Activated T-helper 17 cell treated with anti-CD3 and anti-CD28 coated beads, Interleukin-2, amount 50 U/mL, for 72 hours (primary cell): ENCODE data around the gene WDR1. TPM values are rescaled to one million over a fixed set of nuclear protein-coding genes. Genes with fewer than 3 reads are reported as not detected.

Source experiments
- ATAC-seq: fragments of 150-1000 bp; cut with Tn5 transposase; replicated peaks from 2 replicates; pipeline ENCODE4 v1.10.0; 2021; ENCODE audit warnings: mild to moderate bottlenecking, moderate library complexity
- H3K27ac Mint-ChIP-seq: one replicate; pipeline ENCODE4 v1.8.0; 2022; ENCODE audit warnings: mixed read lengths
- H3K27me3 Mint-ChIP-seq: one replicate; pipeline ENCODE4 v1.8.0; 2022; ENCODE audit warnings: mixed read lengths
- H3K36me3 Mint-ChIP-seq: one replicate; pipeline ENCODE4 v1.8.0; 2022; ENCODE audit warnings: low read depth, mild to moderate bottlenecking, mixed read lengths
- H3K4me1 Mint-ChIP-seq: one replicate; pipeline ENCODE4 v1.8.0; 2022; ENCODE audit warnings: mixed read lengths
- H3K4me3 Mint-ChIP-seq: one replicate; pipeline ENCODE4 v1.8.0; 2022; ENCODE audit warnings: mild to moderate bottlenecking, mixed read lengths
- H3K9me3 Mint-ChIP-seq: one replicate; pipeline ENCODE4 v1.8.0; 2022; ENCODE audit warnings: mixed read lengths
- total RNA-seq, 2 donors: library from RNA; stranded (reverse); gene quantifications; one replicate each; pipeline ENCODE4 v1.2.3, GENCODE V29; 2022

Gene WDR1
- total RNA-seq, 2 donors from 2014 or later, result 401 to 630 TPM

DNA sequence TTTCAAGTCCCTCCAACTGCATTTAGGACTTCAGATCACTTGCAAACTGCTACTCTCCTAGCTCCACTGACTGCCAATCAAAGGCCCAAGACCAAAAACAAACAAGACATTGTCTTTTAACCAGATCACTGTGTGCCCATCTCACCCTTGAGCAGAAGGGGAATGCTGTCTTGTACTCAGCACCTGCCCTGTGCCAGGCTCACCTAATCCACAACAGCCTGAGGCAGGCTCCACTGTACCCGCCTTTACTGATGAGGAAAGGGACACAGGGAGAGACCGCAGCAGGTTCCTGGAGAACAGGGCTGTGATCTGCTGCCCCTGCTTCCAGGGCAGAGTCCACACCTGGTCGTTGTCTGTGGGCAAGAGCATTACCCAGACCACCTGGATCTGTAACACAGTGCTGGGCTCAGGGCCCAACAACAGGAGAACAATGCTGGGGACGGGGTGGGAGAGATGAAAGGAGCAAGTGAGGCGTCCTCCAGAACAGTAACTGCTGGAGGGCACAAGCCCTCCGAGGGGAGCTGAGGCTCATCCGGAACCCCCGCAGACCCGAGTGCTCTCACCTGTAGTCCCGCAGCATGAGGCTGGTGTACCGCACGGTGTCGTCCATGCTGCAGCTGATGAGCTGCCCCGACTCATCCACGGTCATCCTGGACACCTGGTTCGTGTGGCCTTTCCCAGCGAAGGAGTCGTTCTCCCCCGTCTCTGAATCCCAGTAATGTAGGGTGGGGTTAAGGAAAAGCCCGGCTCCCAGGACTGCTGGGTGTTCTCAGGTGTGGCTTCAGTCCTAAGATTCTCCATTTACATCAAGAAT lies 33.9 kb downstream of the WDR1 start:
- no peaks in the 10 kb centered on the region for H3K4me1 Mint-ChIP-seq
- no peak overlapping the region for H3K27ac Mint-ChIP-seq
- no peak for ATAC-seq
- H3K9me3 Mint-ChIP-seq, result no peaks in the 10 kb centered on the region
- H3K36me3 Mint-ChIP-seq, result peaks cover 99% of the 10 kb centered on the region
- no peak overlapping the region for H3K4me3 Mint-ChIP-seq
- no peaks in the 10 kb centered on the region for H3K27me3 Mint-ChIP-seq

DNA sequence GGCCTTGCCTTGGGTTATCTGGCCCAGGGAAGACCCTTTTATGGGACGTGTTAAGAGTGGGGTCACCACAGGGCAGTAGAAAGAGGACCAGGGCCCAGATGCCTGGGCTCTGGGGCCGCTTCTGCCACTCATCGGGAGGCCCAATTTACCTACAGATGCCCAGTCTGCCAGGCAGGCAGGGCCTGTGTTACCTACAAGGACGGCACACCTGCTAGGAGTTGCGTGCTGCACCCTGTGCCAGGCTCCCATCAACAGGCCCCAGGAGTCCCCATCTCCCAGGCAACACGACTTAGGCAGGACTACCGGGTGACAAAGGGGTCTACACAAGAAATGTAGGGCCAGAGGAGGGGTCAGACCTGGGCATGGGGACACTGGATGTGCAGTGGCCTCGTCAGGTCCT lies 34.6 kb downstream of the WDR1 start:
- no peak overlapping the region for H3K4me3 Mint-ChIP-seq
- H3K36me3 Mint-ChIP-seq, result peaks cover 99% of the 10 kb centered on the region
- no peak overlapping the region for H3K27ac Mint-ChIP-seq
- ATAC-seq, result no peak
- H3K4me1 Mint-ChIP-seq, result no peaks in the 10 kb centered on the region
- no peaks in the 10 kb centered on the region for H3K9me3 Mint-ChIP-seq
- H3K27me3 Mint-ChIP-seq, result no peaks in the 10 kb centered on the region

DNA sequence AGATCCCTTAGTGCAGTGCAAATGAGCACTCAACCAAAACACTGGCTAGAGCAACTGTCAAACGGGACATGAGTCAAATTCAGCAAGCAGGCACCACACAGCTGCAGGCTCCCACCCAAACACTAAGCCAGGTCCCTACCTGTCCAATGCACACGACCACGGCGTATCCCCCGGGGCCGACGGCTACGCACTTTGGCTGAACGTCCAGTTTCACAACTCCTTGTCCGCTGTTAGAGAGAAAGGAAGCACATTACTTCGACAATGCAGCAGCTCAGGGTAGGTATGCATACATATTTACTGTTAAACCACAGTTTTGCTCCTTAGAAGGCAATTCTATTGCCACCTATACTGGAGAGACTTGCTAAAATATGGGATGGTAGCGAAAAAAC lies 35.4 kb downstream of the WDR1 start:
- Mint-ChIP-seq H3K27me3 (no peaks in the 10 kb centered on the region), H3K4me1 (no peaks in the 10 kb centered on the region), H3K27ac (no peak overlapping the region), H3K4me3 (no peak overlapping the region), H3K36me3 (peaks cover 99% of the 10 kb centered on the region), H3K9me3 (no peaks in the 10 kb centered on the region)
- no peak for ATAC-seq

DNA sequence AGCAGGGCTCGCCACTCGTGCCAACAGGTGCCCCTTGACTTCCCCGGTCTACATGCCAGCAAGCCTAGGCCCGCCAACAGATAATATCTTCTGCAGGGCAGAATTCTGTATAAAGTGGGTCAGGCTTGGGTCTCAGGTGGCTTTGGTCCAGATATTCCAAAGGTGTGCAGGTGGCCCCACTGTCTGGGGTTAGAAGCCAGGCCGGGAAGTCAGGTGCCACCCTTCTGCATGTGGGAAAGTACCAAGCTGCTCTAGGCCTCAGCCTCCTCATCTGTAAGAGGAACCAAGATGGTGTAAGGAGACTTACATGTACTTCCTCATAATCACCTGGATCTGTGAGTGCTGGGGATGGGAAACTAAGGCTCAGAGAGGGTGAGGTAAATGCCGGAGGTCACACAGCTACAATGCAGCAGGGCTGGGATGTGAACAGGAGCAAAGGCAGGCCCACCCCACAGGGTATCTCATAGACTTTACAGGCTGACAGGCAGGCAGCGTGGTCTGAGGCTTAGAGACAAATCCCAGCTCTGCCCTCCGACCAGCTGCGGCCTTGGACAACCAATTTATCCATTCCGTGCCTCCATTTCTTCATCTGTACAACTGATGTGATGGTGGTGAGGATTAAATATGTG lies 35.9 kb downstream of the WDR1 start:
- Mint-ChIP-seq H3K4me3 (no peak overlapping the region), H3K27me3 (no peaks in the 10 kb centered on the region), H3K4me1 (no peaks in the 10 kb centered on the region), H3K27ac (no peak overlapping the region), H3K36me3 (peaks cover 99% of the 10 kb centered on the region), H3K9me3 (no peaks in the 10 kb centered on the region)
- ATAC-seq, result no peak

DNA sequence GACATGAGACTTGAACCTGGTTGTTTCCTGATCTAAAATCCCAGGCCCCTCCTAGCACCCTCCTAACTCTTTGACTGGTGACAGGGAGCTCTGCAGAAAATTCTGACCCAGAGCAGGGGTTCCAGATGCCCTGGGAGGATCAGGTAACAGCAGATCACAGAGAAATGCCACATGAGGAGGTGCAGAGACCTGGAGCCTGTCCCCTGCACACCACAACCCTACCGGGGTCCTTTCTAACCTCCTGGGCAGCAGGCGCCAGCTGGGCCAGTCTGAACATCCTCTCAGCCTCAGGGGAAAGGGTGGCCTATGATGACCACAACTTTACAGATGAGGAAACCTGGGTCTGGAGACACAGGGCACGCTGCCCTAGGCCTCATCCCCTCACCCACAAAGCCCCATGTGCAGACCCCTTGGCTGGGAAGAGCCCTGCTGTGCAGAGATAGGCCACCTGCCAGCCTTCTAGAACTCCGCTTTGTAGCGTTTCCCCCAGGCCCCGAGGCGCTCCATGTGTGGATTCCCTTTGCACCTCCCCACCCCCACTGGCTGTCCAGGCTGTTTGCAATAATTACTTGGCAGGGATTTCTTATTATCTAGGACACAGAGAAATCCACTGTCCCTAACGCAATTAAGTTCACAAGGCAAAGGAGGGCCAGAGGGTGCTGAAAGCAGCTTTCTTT lies 36.5 kb downstream of the WDR1 start:
- Mint-ChIP-seq H3K9me3 (no peaks in the 10 kb centered on the region), H3K4me1 (no peaks in the 10 kb centered on the region), H3K36me3 (peaks cover 99% of the 10 kb centered on the region), H3K4me3 (no peak overlapping the region), H3K27me3 (no peaks in the 10 kb centered on the region), H3K27ac (no peak overlapping the region)
- no peak for ATAC-seq

DNA sequence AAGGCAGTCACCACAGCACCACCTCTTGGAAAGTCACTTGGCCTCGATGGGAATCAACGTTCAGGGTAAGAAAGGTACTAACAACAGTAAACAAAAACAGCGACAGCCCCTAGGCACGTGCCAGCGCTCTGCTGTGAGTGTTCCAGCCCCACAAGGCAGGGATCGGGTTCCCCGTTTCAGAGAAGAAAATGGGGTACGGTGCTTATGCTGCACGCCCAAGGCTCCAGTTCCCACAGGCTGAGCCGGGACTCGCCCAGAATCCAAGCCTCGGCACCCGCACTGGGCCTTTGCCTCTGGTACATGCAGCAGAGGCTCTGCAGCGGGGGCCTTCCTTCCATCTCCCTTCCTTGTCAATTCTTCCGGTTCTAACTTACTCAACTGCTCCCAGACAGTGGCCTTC lies 37.3 kb downstream of the WDR1 start:
- H3K36me3 Mint-ChIP-seq, result peaks cover 99% of the 10 kb centered on the region
- no peaks in the 10 kb centered on the region for H3K4me1 Mint-ChIP-seq
- ATAC-seq, result no peak
- no peak overlapping the region for H3K27ac Mint-ChIP-seq
- H3K4me3 Mint-ChIP-seq, result no peak overlapping the region
- H3K27me3 Mint-ChIP-seq, result no peaks in the 10 kb centered on the region
- H3K9me3 Mint-ChIP-seq, result no peaks in the 10 kb centered on the region

DNA sequence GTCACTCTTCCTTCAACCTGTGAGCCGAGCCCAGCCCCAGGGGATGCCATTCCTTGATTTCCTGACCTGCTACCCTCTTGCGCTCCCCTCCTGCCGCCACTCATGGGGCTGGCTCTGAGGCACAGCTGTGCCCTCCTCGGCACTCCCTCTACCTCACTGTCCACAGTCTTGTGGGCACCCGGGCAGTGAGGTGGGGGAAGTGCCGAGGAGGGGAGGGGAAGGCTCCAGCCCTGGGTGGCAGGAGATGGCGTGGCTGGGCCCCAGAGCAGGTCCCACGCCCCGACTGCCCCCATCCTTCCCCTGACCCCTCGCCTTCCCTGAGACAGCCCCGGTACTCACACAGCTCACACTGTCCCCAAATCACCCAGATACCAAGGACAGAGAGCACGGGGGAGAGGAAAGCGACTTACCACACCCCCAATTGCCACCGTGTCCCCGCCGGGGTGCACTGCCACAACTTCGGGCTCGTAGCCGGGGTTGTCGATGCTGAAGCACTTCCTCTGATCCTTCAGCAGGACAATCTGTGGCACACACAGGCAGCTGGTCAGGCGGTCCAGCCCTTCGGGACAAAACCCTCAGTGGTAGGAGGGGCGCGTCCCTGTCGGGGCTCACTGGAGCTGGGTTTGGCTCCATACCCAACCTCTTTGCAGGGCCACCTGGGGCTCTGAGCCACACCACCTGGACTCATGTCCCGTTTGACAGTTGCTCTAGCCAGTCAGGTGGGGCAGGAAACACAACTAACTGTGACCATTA lies 37.9 kb downstream of the WDR1 start:
- H3K36me3 Mint-ChIP-seq, result peaks cover 100% of the 10 kb centered on the region
- H3K4me1 Mint-ChIP-seq, result no peaks in the 10 kb centered on the region
- H3K4me3 Mint-ChIP-seq, result no peak overlapping the region
- no peak overlapping the region for H3K27ac Mint-ChIP-seq
- no peaks in the 10 kb centered on the region for H3K27me3 Mint-ChIP-seq
- ATAC-seq, result no peak
- no peaks in the 10 kb centered on the region for H3K9me3 Mint-ChIP-seq

DNA sequence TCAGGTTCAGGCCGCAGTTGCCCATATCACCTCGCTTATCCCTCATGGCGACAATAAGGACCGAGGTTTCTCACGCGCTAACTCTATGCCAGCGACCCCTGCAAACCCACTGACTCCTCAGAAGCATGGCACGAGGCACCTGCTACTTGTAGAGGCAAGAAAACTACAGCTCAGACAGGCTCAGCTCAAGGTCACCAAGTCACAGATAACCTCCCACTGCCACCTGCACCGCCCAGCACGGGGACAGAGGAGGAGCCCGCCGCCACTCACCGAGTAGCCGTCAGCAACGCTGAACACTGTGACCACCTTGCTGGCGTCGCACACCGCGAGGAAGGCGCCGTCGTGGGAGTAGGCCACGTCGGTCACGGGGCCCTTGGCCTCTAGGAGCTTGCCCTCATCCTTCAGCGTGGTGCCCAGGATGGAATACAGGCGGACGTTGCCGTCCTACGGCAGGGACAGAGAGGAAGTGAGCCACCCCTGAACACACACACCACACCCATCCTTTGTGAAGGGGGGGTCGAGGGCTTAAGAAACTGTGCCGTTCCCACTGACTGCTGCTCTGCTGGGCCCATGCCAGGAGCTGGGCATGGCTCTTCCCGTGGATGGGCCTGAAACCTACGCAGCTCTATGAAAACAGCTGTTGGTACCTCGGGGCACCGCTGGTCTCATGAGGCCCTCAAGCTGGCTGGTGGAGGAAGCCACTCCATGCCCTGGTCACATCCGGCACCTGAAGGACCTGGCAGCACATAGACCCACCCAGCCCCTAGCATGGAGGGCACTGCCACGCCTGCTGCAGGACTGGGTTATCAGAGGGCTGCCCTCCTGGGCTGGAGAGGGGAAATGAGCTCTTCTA lies 38.9 kb downstream of the WDR1 start:
- Mint-ChIP-seq H3K36me3 (peaks cover 100% of the 10 kb centered on the region), H3K27ac (no peak overlapping the region)
- no peak for ATAC-seq

DNA sequence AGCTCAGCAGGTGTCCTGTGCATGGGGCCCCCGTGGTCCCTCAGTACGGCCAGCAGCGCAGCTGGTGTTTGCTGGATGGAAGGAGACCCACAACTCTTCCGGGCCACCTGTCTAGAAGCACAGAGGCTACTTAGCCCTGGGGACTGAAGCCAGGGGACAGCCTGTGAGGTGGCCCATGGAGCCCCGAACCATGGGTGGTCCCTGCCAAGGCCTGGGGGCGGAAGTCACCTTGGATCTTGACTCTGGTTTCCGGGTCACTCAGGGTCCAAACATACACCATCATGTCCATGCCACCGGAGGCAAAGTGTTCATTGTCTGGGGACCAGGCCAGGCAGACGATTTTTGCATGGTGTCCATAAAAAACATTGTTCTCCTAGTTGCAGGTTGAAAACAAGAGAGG lies 39.5 kb downstream of the WDR1 start:
- Mint-ChIP-seq H3K4me3 (no peak overlapping the region), H3K4me1 (no peaks in the 10 kb centered on the region), H3K27me3 (no peaks in the 10 kb centered on the region), H3K27ac (no peak overlapping the region), H3K9me3 (no peaks in the 10 kb centered on the region), H3K36me3 (peaks cover 100% of the 10 kb centered on the region)
- ATAC-seq, result no peak

More for the DNA sequence above, 38.9 kb downstream of the WDR1 start:
- Mint-ChIP-seq H3K4me1 (no peaks in the 10 kb centered on the region), H3K9me3 (no peaks in the 10 kb centered on the region), H3K4me3 (no peak overlapping the region), H3K27me3 (no peaks in the 10 kb centered on the region)

DNA sequence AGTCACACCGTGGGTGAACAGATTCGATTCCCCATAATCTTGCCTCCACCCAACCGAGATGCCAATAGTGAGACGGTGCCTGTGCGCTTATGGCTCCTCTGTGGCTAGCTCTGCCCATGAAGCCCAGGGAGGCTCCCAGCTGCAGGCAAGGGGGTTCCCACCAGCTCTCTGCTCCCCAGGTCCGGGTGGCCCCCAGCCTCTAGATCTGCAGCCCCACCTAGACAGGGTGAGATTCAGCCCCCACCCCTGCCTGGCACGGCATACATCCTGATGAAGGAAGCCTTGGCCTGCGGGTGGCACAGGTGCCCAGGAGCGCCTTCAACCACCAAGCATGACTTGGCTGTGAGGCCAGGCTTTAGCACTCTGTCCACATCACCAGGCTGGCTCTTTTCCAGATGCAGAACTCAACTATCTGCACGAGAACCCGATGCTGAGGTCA lies 40.6 kb downstream of the WDR1 start:
- Mint-ChIP-seq H3K4me1 (no peaks in the 10 kb centered on the region), H3K4me3 (no peak overlapping the region), H3K36me3 (peaks cover 99% of the 10 kb centered on the region), H3K27me3 (no peaks in the 10 kb centered on the region), H3K27ac (peak overlapping the region; percentile 77), H3K9me3 (no peaks in the 10 kb centered on the region)
- ATAC-seq, result no peak

DNA sequence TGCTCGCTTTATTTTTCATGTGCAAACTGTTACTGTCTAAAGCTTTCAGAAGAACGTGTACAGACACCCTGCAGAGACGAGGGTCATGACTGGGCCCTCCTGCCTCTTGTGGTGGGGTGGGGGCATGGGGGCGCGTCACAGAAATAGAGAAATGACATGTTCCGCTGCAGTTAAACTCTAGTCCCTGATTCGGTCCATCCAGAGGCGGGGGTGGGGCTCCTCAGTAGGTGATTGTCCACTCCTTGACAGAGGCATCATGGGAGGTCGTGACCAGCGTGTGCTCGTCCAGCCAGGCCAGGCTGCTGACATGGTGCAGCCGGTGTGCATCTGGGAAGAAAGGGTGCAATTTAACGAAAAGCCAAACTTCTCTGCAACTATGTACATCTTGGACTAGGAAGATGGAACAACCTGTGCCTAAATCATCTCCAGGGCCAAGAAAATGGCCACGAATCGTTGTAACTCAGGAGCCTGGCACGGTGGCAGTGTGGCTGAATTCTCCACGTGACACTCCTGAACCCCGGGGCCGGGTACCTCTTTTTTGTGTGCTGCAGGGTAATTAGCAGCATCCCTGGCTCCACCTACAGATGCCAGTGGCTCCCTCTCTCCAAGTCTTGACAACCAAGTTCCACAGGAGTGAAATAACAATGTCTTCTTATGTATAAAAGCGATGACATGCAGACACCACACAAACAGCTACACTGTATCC lies 41.3 kb downstream of the WDR1 start:
- Mint-ChIP-seq H3K27me3 (no peaks in the 10 kb centered on the region), H3K4me1 (no peaks in the 10 kb centered on the region), H3K36me3 (peaks cover 99% of the 10 kb centered on the region), H3K9me3 (no peaks in the 10 kb centered on the region), H3K27ac (peak overlapping the region; percentile 77), H3K4me3 (no peak overlapping the region)
- ATAC-seq, result no peak

DNA sequence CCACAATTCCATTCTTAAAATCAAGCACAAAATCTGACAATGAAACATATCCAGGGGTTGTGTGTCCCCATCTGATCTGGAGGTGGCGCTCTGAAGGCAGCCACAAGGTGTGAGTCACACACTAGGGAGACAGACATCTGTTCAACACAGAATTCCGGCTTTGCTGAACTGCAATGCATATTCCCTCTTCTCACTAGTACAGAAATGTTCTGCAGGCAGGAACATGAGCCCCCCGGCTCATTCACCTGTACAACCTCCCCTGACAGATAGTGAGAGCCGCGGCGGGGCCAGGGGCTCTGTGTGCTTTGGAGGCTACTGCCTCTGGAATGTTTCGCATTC lies 41.9 kb downstream of the WDR1 start:
- H3K36me3 Mint-ChIP-seq, result peaks cover 96% of the 10 kb centered on the region
- peak overlapping the region; percentile 38 for H3K27ac Mint-ChIP-seq
- no peaks in the 10 kb centered on the region for H3K4me1 Mint-ChIP-seq
- H3K9me3 Mint-ChIP-seq, result no peaks in the 10 kb centered on the region
- ATAC-seq, result peak; percentile 43
- no peak overlapping the region for H3K4me3 Mint-ChIP-seq
- no peaks in the 10 kb centered on the region for H3K27me3 Mint-ChIP-seq

DNA sequence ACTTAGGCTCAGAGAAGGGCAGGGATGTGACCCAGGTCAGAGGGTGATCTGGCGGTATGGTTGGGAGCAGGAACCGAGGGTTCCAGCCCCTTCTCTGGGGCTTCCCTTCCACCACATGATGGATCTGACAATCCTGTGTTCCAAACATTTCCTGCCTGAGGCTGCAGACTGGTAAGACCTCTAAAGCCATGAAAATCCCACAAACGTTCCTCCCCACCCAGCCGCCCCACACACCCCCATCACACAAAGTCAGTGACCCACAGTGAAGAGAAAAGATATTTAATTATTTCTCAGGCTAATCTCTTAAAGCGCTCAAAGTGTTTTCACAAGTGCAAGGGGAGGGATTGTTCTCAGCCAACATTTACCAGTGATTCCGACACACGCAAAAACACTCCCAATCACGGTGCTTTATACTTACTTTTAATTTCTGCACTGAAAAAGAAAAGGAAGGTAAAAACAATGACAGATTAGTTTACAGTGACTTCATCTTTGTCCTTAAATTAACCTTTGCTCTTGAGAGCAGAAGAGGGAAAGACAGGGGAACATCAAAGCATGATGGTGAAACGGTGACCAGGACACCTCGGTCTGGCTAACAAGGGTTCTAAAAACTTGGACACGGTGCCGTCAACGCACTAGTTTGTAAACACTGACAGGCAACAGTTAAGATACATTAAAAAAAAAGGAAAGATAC lies 42.4 kb downstream of the WDR1 start:
- ATAC-seq, result no peak
- Mint-ChIP-seq H3K4me3 (no peak overlapping the region), H3K4me1 (no peaks in the 10 kb centered on the region), H3K27me3 (no peaks in the 10 kb centered on the region), H3K27ac (peak overlapping the region; percentile 61), H3K36me3 (peaks cover 96% of the 10 kb centered on the region), H3K9me3 (no peaks in the 10 kb centered on the region)
